Measurements from ENCODE around the gene BMP7.
"Not testable (repeated sequence)": the region's sequence is repeated elsewhere in the genome, so short reads cannot be mapped to it uniquely, and the experiment has no call there.

The BMP7 gene

GRCh38 chr20:57265336-57265996, 975 bp downstream of the BMP7 start:
- no peak for DNase-seq (ENCODE audit: low spot score)

- DNase-seq (ENCODE audit: low spot score), result not testable (repeated sequence)
Measured at GRCh38 chr20:57264908-57265335, 1.5 kb downstream of the BMP7 start.

- DNase-seq (ENCODE audit: low spot score), result peak; percentile 99
Measured at GRCh38 chr20:57263801-57264792, 2.3 kb downstream of the BMP7 start.

DNA sequence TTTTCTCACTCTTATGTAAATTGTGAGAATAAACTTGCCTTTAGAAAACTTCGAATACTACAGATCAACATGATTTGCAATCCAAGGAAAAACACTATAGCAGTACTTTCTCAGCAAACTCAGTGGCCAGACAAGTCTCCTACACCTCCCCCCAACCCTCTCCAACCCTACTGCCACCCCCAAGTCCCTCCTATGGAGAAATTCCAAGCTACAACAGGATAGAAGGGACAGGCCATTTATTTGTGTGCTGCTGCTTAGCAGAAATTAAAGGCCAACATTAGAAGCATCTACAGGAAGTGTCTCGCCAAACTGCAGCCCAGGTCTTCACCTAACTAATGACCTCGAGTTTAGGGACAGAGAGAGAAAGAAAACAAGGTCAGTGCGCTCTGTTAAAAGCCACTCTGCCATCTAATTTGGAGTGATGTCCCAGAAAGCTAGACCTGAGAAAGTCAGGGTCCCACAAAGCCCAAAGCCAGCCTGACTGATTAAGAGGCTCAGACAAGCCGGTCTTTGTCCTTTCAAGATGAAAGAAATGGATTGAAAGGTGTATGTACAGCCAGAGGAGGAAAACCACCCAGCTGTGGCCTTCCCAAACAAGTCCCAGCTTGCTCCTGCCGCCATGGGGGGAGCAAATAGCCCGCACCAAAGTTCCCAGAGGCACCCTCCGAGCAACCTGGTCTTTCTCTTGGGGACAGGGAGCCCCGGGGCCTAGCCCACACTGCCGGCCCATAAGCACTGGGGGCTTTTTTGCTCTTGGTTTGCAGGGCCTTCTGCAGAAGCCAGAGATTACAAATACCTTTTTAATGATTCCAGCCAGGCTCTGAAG, 3.4 kb downstream of the BMP7 start:
- DNase-seq (ENCODE audit: low spot score), result no peak

- DNase-seq (ENCODE audit: low spot score), result no peak
Measured at GRCh38 chr20:57262301-57262700, 4.1 kb downstream of the BMP7 start.

DNA sequence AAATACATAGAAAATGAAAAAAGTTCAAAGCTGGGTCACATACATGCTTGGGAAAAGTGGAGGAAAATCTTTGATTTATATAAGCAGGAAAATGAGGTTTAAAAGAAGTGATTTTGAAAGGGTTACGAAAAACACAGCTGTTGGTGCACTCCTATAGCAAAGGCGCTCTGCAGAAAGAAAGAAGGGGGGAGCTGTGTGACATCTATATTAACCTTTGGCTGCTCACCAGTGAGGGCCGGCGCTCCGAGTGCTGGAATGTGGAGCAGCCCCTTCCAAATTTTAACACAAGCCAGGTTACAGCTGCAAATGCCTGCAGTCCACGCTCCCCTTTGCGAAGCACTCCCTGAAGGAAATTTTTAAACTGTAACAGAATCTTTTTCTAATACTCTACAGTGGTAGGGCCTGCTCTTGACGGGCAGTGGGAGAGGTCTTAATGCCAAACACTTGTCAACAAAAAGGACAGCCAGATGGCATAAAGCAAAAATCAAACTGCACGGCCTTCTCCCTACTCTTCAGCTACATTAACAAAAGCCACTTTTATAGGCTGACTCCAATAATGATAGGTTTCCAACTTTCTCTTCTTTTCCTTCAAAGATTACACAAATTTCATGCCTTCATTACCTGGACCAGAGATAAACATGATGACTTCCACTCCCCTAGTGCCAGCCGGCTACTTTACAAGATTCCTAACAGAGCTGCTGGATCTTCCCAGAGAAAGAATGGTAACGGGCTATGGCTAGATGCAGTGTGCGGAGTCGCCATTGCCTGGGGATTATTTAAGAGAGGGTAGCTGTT, 4.8 kb downstream of the BMP7 start:
- DNase-seq (ENCODE audit: low spot score), result no peak

DNA sequence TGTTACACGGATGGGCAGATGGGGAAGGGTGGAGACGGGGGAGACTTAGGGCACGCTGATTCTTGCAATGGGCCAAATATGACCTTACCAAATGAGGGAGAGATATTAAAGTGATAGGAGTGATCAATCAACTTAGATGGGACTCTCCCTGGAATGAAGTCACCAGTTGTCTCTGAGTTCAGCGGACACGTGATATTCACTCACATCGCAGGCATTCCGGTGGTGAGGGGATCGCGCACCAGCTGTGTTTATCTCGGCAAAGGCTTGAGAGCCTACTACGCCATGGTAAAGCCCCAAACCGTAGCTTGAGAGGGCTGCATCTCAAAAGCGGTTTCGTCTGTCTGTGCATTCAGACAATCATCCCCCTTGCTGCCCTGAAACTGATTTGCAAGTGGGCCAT, 5.5 kb downstream of the BMP7 start:
- DNase-seq (ENCODE audit: low spot score), result no peak

DNA sequence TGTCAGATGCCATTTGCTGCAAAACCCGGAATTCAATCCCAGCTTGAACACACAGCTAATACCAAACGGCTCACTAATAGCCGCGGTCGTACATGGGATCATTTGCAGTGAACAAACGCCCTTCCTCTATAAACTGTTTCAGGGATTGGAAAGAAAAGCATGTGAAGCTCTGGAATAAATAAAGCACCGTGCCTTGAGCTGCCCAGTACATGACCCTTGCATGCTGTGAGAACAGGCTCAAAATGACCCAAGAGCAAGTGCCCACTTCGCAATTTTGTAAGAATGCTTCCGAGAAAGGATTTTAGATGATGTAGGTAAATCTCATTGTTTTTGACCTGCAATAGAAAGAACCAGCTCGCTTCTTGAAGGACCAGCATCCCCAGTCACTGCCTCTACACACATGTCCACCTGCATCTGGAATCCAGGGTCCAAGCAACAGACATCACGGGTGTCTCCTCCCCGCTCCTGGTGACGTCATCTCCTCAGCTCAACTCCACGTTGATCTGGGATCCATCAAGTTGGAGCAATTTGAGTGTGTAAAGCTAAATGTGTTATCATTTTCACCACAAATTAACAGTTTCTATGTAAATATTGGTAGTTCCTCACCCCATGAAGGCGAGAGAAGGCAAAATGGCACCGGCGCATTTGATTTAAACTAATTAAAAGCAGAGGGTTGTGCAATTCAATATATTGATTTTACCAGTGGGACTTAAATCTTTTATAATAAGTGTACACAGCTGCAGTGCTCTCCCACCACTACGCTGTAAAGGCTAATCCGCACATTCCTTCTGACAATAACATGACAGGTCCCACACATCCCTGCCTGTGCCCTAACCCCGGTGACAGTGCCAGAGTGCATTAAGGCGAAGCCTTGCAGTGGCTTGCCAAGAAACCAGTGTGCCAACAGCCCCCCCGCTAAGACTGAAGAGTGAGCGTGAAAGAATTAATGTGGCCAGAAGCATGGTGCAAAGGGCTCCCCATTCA, 6.2 kb downstream of the BMP7 start:
- DNase-seq (ENCODE audit: low spot score), result no peak

GRCh38 chr20:57259121-57259937, 7.1 kb downstream of the BMP7 start:
- no peak for DNase-seq (ENCODE audit: low spot score)

- DNase-seq (ENCODE audit: low spot score), result no peak
Measured at GRCh38 chr20:57257701-57258453, 8.6 kb downstream of the BMP7 start.

DNA sequence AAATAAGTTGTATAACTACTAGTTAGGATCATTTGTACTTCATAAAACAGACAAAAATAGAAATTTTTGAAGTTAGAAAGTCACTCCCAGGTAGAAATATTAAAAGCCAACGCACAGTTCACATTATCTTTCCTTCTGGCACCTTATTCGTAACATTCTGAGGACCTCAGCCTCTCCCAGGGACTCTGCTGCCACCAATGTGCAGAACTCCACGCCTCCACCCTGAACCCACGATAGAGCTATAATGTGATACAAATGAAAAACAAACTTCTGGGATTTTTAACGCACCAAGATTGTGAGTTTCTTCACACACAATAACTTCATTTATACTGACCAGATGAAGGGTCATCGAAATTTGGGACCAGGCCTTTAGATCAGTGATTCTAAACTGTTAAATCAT, 9.5 kb downstream of the BMP7 start:
- no peak for DNase-seq (ENCODE audit: low spot score)

- no peak for DNase-seq (ENCODE audit: low spot score)
Measured at GRCh38 chr20:57256205-57256604, 10.2 kb downstream of the BMP7 start.

DNA sequence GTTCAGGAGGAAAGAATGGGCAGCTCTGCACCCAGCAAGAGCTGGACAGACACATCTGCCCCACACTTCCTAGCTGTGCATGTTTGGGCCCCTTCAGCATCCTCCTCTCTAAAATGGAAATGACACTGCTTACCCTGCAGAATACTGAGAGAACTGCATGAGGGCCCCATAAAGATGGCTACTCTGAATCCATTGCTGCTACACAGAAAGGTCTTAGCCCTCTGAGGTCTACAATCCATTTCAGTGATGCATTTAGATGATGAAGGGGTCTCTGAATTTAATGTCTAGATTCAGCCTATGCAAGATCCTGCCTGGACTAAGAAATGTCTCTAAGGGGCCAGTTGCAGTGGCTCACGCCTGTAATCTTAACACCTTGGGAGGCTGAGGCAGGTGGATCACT, 11.3 kb downstream of the BMP7 start:
- DNase-seq (ENCODE audit: low spot score), result no peak

DNA sequence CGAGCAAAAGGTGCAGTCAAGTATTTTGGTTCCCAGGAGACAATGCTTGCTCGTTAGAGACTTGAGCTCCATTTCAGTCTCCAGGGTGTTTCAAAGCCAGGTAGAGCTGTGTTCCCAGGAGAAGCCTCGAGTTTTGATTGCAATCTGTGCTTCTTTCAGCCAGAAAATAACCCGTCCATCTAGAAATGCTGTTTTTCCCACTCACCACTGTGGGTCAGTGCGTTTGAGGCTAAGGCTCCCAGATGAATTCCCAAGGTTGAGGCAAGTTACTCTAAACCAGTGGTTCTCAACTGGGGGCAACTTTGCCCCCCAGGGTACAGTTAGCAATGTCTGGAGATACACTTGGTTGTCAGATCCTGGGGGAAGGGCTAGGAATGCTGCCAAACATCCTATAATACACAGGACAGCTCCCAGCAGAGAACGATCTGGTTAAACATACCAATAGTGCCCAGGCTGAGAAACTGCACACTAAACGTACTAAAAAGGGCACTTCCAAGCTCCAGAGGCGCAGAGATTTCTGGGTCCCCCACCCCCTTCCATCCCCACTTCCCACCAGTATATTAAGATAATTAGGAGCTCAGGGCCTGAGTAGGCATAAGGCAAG, 13.8 kb downstream of the BMP7 start:
- peak; percentile 89 for DNase-seq (ENCODE audit: low spot score)

GRCh38 chr20:57251949-57252348, 14.5 kb downstream of the BMP7 start:
- DNase-seq (ENCODE audit: low spot score), result no peak

- DNase-seq (ENCODE audit: low spot score), result no peak
Measured at GRCh38 chr20:57251344-57251743, 15.1 kb downstream of the BMP7 start.

- DNase-seq (ENCODE audit: low spot score), result no peak
Measured at GRCh38 chr20:57250607-57251343, 15.7 kb downstream of the BMP7 start.

GRCh38 chr20:57249772-57250171, 16.7 kb downstream of the BMP7 start:
- DNase-seq (ENCODE audit: low spot score), result no peak
